Thyroid gland (tissue), 4 donors: ENCODE data around the gene RFX3.

Source experiments
- POLR2A ChIP-seq, 2 donors: fragments of 450-650 bp; IDR thresholded peaks; one replicate each; pipeline ENCODE4 v1.6.1; 2017; ENCODE audit warnings: antibody characterized with exemption in 2 of 2, mild to moderate bottlenecking in 2 of 2, moderate library complexity in 1 of 2
- TF ChIP-seq, protein P1 (sequence below), 6 experiments: fragments of 200-600 bp in 3 of 6; fragments of 450-650 bp in 3 of 6; sonication (generic) in 3 of 6; IDR thresholded peaks; one replicate each; pipeline ENCODE4 v1.5.1; 2016 to 2019; ENCODE audit warnings: antibody characterized with exemption in 6 of 6, mild to moderate bottlenecking in 2 of 6, inconsistent platforms in 1 of 6, moderate library complexity in 1 of 6

DNA sequence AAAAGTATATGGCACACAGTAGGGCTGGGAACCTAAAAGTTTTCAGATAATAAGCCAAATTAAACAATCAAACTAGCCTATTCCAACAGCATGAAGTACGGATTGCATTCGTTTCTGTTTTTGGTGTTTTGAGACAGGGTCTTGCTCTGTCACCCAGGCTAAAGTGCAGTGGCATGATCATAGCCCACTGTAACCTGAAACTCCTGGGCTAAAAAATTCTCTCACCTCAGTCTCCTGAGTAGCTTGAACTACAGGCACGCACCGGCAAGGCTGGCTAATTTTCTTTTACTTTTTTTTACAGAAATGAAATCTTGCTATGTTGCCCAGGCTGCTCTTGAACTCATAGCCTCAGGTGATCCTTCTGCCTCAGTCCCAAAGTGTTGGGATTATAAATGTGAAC is 5.2 kb downstream of the RFX3 start:
- TF ChIP-seq POLR2A (IDR thresholded peaks at IDR 0.05): no peak
- TF ChIP-seq, protein P1, sequence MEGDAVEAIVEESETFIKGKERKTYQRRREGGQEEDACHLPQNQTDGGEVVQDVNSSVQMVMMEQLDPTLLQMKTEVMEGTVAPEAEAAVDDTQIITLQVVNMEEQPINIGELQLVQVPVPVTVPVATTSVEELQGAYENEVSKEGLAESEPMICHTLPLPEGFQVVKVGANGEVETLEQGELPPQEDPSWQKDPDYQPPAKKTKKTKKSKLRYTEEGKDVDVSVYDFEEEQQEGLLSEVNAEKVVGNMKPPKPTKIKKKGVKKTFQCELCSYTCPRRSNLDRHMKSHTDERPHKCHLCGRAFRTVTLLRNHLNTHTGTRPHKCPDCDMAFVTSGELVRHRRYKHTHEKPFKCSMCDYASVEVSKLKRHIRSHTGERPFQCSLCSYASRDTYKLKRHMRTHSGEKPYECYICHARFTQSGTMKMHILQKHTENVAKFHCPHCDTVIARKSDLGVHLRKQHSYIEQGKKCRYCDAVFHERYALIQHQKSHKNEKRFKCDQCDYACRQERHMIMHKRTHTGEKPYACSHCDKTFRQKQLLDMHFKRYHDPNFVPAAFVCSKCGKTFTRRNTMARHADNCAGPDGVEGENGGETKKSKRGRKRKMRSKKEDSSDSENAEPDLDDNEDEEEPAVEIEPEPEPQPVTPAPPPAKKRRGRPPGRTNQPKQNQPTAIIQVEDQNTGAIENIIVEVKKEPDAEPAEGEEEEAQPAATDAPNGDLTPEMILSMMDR (IDR thresholded peaks at IDR 0.05): no peak
